ENCODE measurements around the gene WNT7B.

Gene WNT7B

GRCh38 chr22:45905924-45906865 lies 70.8 kb downstream of the WNT7B start:
- Histone ChIP-seq H3K4me3 (ENCODE audit: low read depth in 1 of 5, low read length in 5 of 5) (peak overlapping the region in 2 of 5 donors; percentile 27 to 34), H3K27me3 (ENCODE audit: control insufficient read depth in 5 of 5, insufficient read depth in 4 of 5, low read length in 5 of 5) (peaks cover 14 to 48% (median 42%) of the 10 kb centered on the region in 5 donors), H3K27ac (ENCODE audit: low read depth, low read length) (no peak overlapping the region)

GRCh38 chr22:45905326-45905923 lies 71.5 kb downstream of the WNT7B start:
- no peak overlapping the region for H3K27ac ChIP-seq (ENCODE audit: low read depth, low read length)
- H3K9ac ChIP-seq (ENCODE audit: low read length in 5 of 5) = no peak overlapping the region
- H3K27me3 ChIP-seq (ENCODE audit: control insufficient read depth in 5 of 5, insufficient read depth in 4 of 5, low read length in 5 of 5) = peaks cover 14 to 48% (median 43%) of the 10 kb centered on the region in 5 donors
- H3K9me3 ChIP-seq (ENCODE audit: control insufficient read depth in 5 of 5, low read length in 5 of 5) = no peaks in the 10 kb centered on the region
- H3K4me1 ChIP-seq (ENCODE audit: control insufficient read depth in 5 of 5, insufficient read depth in 5 of 5, low read length in 5 of 5) = peaks cover 0 to 13% (median 7%) of the 10 kb centered on the region in 5 donors
- H3K36me3 ChIP-seq (ENCODE audit: control insufficient read depth in 5 of 5, insufficient read depth in 5 of 5, low read length in 5 of 5) = no peaks in the 10 kb centered on the region
- H3K4me3 ChIP-seq (ENCODE audit: low read depth in 1 of 5, low read length in 5 of 5) = peak overlapping the region in 1 of 5 donors; percentile 34

More at GRCh38 chr22:45905924-45906865, 70.8 kb downstream of the WNT7B start:
- Histone ChIP-seq H3K9me3 (ENCODE audit: control insufficient read depth in 5 of 5, low read length in 5 of 5) (no peaks in the 10 kb centered on the region), H3K4me1 (ENCODE audit: control insufficient read depth in 5 of 5, insufficient read depth in 5 of 5, low read length in 5 of 5) (peaks cover 0 to 13% (median 7%) of the 10 kb centered on the region in 5 donors), H3K9ac (ENCODE audit: low read length in 5 of 5) (no peak overlapping the region), H3K36me3 (ENCODE audit: control insufficient read depth in 5 of 5, insufficient read depth in 5 of 5, low read length in 5 of 5) (no peaks in the 10 kb centered on the region)

DNA sequence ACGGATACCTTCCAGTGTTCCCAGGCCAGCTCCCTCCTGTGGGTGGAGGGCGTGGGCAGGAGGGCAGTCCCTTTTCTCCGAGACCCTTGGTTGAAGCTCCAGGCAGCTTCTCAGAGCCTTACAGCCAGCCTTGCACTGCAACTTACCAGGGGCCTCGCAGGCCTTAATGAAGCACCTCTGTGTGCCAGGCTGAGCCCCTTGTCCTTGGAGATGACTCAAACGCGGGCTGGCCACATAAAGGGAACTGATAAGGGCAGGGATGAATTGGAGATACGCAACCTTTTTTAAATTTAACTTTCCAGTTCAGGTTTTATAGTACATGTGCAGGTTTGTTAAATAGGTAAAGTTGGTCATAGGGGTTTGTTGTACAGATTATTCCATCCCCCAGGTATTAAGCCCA lies 72.7 kb downstream of the WNT7B start:
- peaks cover 14 to 48% (median 42%) of the 10 kb centered on the region in 5 donors for H3K27me3 ChIP-seq (ENCODE audit: control insufficient read depth in 5 of 5, insufficient read depth in 4 of 5, low read length in 5 of 5)
- H3K4me3 ChIP-seq (ENCODE audit: low read depth in 1 of 5, low read length in 5 of 5) = no peak overlapping the region
- no peak overlapping the region for H3K9ac ChIP-seq (ENCODE audit: low read length in 5 of 5)

DNA sequence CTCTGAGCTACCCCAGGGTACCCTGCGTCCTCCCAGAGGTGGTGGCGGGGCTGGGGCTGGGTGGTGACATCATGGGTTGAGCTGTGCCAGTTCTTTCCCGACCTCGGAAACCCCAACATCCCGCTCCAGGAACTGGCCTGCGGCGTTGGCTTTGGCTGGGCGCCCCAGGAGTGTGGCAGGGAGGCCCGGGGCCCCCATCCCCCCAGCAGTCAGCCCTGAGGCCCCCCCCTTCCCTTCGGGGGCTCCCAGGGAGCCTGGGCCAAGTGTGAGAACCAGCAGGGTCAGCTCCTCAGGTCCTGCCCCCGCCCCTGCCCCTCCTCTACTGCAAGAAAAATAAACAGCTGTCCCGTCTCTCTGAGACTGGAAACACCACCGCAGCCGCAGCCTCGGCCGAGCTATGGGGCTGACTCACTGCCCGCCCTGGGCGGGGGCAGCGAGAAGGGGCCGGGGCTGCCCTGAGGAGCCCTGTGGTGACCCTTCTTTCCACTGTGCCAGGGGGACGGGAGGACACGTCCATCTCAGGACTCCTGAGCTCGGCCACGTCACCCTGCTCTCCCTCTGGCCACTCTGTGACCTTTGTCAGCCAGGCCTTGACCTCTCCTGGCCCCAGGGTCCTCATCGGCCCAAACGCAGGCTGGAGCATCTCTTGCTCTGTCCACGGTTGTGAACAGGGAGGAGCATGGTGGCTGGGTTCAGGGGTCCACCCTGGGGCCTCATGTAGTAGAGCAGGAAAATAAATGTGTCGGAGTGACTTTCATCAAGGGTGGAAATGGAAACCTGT lies 73.4 kb downstream of the WNT7B start:
- Histone ChIP-seq H3K27ac (ENCODE audit: low read depth, low read length) (no peak overlapping the region), H3K27me3 (ENCODE audit: control insufficient read depth in 5 of 5, insufficient read depth in 4 of 5, low read length in 5 of 5) (peaks cover 14 to 52% (median 40%) of the 10 kb centered on the region in 5 donors), H3K9me3 (ENCODE audit: control insufficient read depth in 5 of 5, low read length in 5 of 5) (no peaks in the 10 kb centered on the region), H3K9ac (ENCODE audit: low read length in 5 of 5) (no peak overlapping the region), H3K4me1 (ENCODE audit: control insufficient read depth in 5 of 5, insufficient read depth in 5 of 5, low read length in 5 of 5) (peaks cover 0 to 13% (median 7%) of the 10 kb centered on the region in 5 donors), H3K4me3 (ENCODE audit: low read depth in 1 of 5, low read length in 5 of 5) (no peak overlapping the region), H3K36me3 (ENCODE audit: control insufficient read depth in 5 of 5, insufficient read depth in 5 of 5, low read length in 5 of 5) (no peaks in the 10 kb centered on the region)

More for the DNA sequence above, 72.7 kb downstream of the WNT7B start:
- Histone ChIP-seq H3K36me3 (ENCODE audit: control insufficient read depth in 5 of 5, insufficient read depth in 5 of 5, low read length in 5 of 5) (no peaks in the 10 kb centered on the region), H3K9me3 (ENCODE audit: control insufficient read depth in 5 of 5, low read length in 5 of 5) (no peaks in the 10 kb centered on the region), H3K27ac (ENCODE audit: low read depth, low read length) (no peak overlapping the region), H3K4me1 (ENCODE audit: control insufficient read depth in 5 of 5, insufficient read depth in 5 of 5, low read length in 5 of 5) (peaks cover 0 to 13% (median 7%) of the 10 kb centered on the region in 5 donors)

- H3K4me1 ChIP-seq (ENCODE audit: control insufficient read depth in 5 of 5, insufficient read depth in 5 of 5, low read length in 5 of 5) = peaks cover 0 to 2% (median 0%) of the 10 kb centered on the region in 5 donors
- no peak overlapping the region for H3K9ac ChIP-seq (ENCODE audit: low read length in 5 of 5)
- H3K36me3 ChIP-seq (ENCODE audit: control insufficient read depth in 5 of 5, insufficient read depth in 5 of 5, low read length in 5 of 5) = no peaks in the 10 kb centered on the region
- H3K27me3 ChIP-seq (ENCODE audit: control insufficient read depth in 5 of 5, insufficient read depth in 4 of 5, low read length in 5 of 5) = peaks cover 16 to 37% (median 26%) of the 10 kb centered on the region in 5 donors
- no peaks in the 10 kb centered on the region for H3K9me3 ChIP-seq (ENCODE audit: control insufficient read depth in 5 of 5, low read length in 5 of 5)
- H3K4me3 ChIP-seq (ENCODE audit: low read depth in 1 of 5, low read length in 5 of 5) = no peak overlapping the region
- H3K27ac ChIP-seq (ENCODE audit: low read depth, low read length) = no peak overlapping the region
Measured at GRCh38 chr22:45897736-45898135, 79.2 kb downstream of the WNT7B start.

- Histone ChIP-seq H3K27ac (ENCODE audit: low read depth, low read length) (no peak overlapping the region), H3K4me3 (ENCODE audit: low read depth in 1 of 5, low read length in 5 of 5) (no peak overlapping the region), H3K4me1 (ENCODE audit: control insufficient read depth in 5 of 5, insufficient read depth in 5 of 5, low read length in 5 of 5) (peaks cover 0 to 2% (median 0%) of the 10 kb centered on the region in 5 donors), H3K27me3 (ENCODE audit: control insufficient read depth in 5 of 5, insufficient read depth in 4 of 5, low read length in 5 of 5) (peaks cover 21 to 39% (median 33%) of the 10 kb centered on the region in 5 donors), H3K36me3 (ENCODE audit: control insufficient read depth in 5 of 5, insufficient read depth in 5 of 5, low read length in 5 of 5) (no peaks in the 10 kb centered on the region), H3K9ac (ENCODE audit: low read length in 5 of 5) (no peak overlapping the region), H3K9me3 (ENCODE audit: control insufficient read depth in 5 of 5, low read length in 5 of 5) (no peaks in the 10 kb centered on the region)
Measured at GRCh38 chr22:45896964-45897538, 79.9 kb downstream of the WNT7B start.

- H3K9me3 ChIP-seq (ENCODE audit: control insufficient read depth in 5 of 5, low read length in 5 of 5) = no peaks in the 10 kb centered on the region
- peaks cover 27 to 46% (median 40%) of the 10 kb centered on the region in 5 donors for H3K27me3 ChIP-seq (ENCODE audit: control insufficient read depth in 5 of 5, insufficient read depth in 4 of 5, low read length in 5 of 5)
- H3K9ac ChIP-seq (ENCODE audit: low read length in 5 of 5) = no peak overlapping the region
- H3K27ac ChIP-seq (ENCODE audit: low read depth, low read length) = no peak overlapping the region
- peaks cover 0 to 2% (median 0%) of the 10 kb centered on the region in 5 donors for H3K4me1 ChIP-seq (ENCODE audit: control insufficient read depth in 5 of 5, insufficient read depth in 5 of 5, low read length in 5 of 5)
- H3K36me3 ChIP-seq (ENCODE audit: control insufficient read depth in 5 of 5, insufficient read depth in 5 of 5, low read length in 5 of 5) = no peaks in the 10 kb centered on the region
- no peak overlapping the region for H3K4me3 ChIP-seq (ENCODE audit: low read depth in 1 of 5, low read length in 5 of 5)
Measured at GRCh38 chr22:45896153-45896951, 80.6 kb downstream of the WNT7B start.

DNA sequence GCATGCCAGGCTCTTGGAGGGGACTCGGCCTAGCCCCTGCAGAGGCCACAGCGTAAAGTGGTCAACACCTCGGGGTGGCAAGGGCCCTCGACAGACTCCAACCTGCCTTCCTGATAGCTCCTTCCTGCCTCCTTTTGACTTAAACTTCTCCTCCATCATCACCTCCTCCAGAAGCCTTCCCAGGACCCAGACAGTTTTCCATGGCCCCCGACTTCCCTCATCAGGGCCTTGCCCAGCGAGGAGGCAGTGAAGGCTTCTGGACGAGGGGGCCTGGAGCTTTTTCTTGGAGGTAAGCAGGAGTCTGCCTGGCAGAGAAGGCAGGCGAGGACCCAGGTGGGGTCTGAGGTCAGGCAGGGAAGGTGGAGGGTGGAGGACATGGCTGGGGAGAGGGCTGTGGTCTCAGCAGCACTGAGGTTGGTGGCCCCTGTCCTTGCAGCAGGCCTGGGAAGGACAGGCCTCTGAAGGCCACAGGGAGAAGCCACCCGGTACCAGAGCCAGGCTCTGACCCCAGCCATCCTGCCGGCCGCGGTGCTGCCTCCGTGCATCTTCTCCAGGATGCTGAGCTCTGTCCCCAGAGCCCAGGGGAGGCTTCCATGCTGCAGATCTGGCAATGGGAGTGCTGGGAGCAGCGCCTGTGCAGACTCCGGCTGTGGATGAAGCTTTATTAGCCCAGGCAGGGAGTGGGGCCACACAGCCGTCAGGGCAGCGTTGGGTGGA lies 81.4 kb downstream of the WNT7B start:
- peaks cover 28 to 46% (median 42%) of the 10 kb centered on the region in 5 donors for H3K27me3 ChIP-seq (ENCODE audit: control insufficient read depth in 5 of 5, insufficient read depth in 4 of 5, low read length in 5 of 5)

More for the DNA sequence above, 81.4 kb downstream of the WNT7B start:
- Histone ChIP-seq H3K9ac (ENCODE audit: low read length in 5 of 5) (no peak overlapping the region), H3K36me3 (ENCODE audit: control insufficient read depth in 5 of 5, insufficient read depth in 5 of 5, low read length in 5 of 5) (no peaks in the 10 kb centered on the region), H3K27ac (ENCODE audit: low read depth, low read length) (no peak overlapping the region), H3K9me3 (ENCODE audit: control insufficient read depth in 5 of 5, low read length in 5 of 5) (no peaks in the 10 kb centered on the region), H3K4me3 (ENCODE audit: low read depth in 1 of 5, low read length in 5 of 5) (no peak overlapping the region), H3K4me1 (ENCODE audit: control insufficient read depth in 5 of 5, insufficient read depth in 5 of 5, low read length in 5 of 5) (peaks cover 0 to 2% (median 0%) of the 10 kb centered on the region in 5 donors)
